Measurements from ENCODE around the gene SOX12. TPM values are rescaled to one million over a fixed set of nuclear protein-coding genes. Genes with fewer than 3 reads are reported as not detected.

The SOX12 gene
- polyA plus RNA-seq, 1 donor (not counting 4 experiments of a cell fraction or from before 2014, with no cell fraction given) = 1.9 TPM

DNA sequence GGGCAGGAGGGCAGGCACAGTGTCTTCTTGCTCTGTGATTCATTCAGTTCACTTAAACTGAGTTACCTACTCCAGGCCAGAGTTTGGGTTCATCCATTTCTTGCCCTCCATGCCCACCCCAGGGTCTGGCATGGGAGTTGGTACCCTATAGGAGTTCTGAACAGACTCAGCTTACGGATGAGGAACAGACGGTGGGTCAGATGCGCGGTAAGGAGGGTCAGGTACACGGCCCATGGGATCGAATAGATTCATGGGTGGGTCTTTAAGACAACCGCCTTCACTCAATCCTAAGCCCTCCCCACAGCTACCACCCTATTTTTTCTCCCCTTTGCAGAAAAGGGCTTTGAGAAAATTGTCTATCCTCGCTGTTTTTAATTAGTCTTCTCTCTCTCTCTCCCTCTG lies 42.1 kb downstream of the SOX12 start:
- Histone ChIP-seq H3K4me3 (ENCODE audit: control insufficient read depth in 2 of 3, extremely low read depth in 1 of 3, insufficient read depth in 2 of 3, low read depth in 1 of 3, low read length in 3 of 3) (no peak overlapping the region), H3K36me3 (ENCODE audit: control insufficient read depth in 2 of 2, extremely low read depth in 1 of 2, insufficient read depth in 2 of 2, low read length in 2 of 2) (no peaks in the 10 kb centered on the region), H3K79me2 (ENCODE audit: control insufficient read depth, insufficient read depth, low read length) (no peaks in the 10 kb centered on the region), H3K27ac (ENCODE audit: control insufficient read depth, insufficient read depth, low read length) (no peak overlapping the region), H3K27me3 (ENCODE audit: control insufficient read depth, extremely low read depth, insufficient read depth, low read length) (no peaks in the 10 kb centered on the region), H3K9ac (ENCODE audit: control insufficient read depth, extremely low read depth, insufficient read depth, low read length) (no peak overlapping the region), H2AFZ (ENCODE audit: control insufficient read depth, low read length) (no peak overlapping the region), H3K4me2 (ENCODE audit: control insufficient read depth, extremely low read depth, insufficient read depth, low read depth, low read length) (no peak overlapping the region), H3K9me3 (ENCODE audit: control insufficient read depth, low read depth, low read length) (no peaks in the 10 kb centered on the region), H3K4me1 (ENCODE audit: control insufficient read depth, extremely low read depth, insufficient read depth, low read length) (peaks cover 56% of the 10 kb centered on the region), H4K20me1 (ENCODE audit: control insufficient read depth, extremely low read depth, insufficient read depth, low read length) (no peaks in the 10 kb centered on the region), H3K9me1 (ENCODE audit: control insufficient read depth, extremely low read depth, insufficient read depth, low read length) (no peaks in the 10 kb centered on the region)
- FAIRE-seq (no peak), DNase-seq (ENCODE audit: low read depth, low spot score) (no peak)
- dilution Hi-C loops (cut with MboI; ENCODE audit: extremely low pct_ligation_motif_present, low sequenced_read_pairs) = no loop called here
- TF ChIP-seq EZH2 (IDR thresholded peaks at IDR 0.05; ENCODE audit: low read length) = no peak
- TF ChIP-seq, protein P1, sequence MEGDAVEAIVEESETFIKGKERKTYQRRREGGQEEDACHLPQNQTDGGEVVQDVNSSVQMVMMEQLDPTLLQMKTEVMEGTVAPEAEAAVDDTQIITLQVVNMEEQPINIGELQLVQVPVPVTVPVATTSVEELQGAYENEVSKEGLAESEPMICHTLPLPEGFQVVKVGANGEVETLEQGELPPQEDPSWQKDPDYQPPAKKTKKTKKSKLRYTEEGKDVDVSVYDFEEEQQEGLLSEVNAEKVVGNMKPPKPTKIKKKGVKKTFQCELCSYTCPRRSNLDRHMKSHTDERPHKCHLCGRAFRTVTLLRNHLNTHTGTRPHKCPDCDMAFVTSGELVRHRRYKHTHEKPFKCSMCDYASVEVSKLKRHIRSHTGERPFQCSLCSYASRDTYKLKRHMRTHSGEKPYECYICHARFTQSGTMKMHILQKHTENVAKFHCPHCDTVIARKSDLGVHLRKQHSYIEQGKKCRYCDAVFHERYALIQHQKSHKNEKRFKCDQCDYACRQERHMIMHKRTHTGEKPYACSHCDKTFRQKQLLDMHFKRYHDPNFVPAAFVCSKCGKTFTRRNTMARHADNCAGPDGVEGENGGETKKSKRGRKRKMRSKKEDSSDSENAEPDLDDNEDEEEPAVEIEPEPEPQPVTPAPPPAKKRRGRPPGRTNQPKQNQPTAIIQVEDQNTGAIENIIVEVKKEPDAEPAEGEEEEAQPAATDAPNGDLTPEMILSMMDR (optimal IDR thresholded peaks at IDR 0.05 in 1 of 3, IDR thresholded peaks at IDR 0.05 in 1 of 3, conservative IDR thresholded peaks at IDR 0.05 in 1 of 3; ENCODE audit: extremely low read depth in 1 of 3, insufficient read depth in 2 of 3, low read length in 3 of 3) = no peak

DNA sequence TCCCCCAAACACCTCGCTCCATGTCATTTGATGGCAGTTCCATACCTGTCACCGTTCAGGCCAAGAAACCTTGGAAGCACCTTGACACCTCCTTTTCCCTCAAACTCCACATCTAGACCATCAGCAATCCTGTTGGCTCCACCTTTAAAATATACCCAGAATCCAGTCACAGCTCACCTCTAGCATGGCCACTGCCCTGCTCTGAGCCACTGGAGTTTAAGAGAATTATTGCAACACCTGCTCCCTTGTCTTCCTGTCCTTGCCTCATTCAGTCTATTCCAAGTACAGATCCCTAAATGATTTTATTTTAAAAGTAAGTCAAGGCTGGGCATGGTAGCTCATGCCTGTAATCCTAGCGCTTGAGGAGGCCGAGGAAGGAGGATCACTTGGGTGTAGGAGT lies 43.6 kb downstream of the SOX12 start:
- Histone ChIP-seq H3K4me2 (ENCODE audit: control insufficient read depth, extremely low read depth, insufficient read depth, low read depth, low read length) (no peak overlapping the region), H3K4me1 (ENCODE audit: control insufficient read depth, extremely low read depth, insufficient read depth, low read length) (peaks cover 56% of the 10 kb centered on the region), H4K20me1 (ENCODE audit: control insufficient read depth, extremely low read depth, insufficient read depth, low read length) (no peaks in the 10 kb centered on the region), H3K4me3 (ENCODE audit: control insufficient read depth in 2 of 3, extremely low read depth in 1 of 3, insufficient read depth in 2 of 3, low read depth in 1 of 3, low read length in 3 of 3) (no peak overlapping the region), H3K79me2 (ENCODE audit: control insufficient read depth, insufficient read depth, low read length) (no peaks in the 10 kb centered on the region), H2AFZ (ENCODE audit: control insufficient read depth, low read length) (no peak overlapping the region), H3K9ac (ENCODE audit: control insufficient read depth, extremely low read depth, insufficient read depth, low read length) (no peak overlapping the region), H3K9me3 (ENCODE audit: control insufficient read depth, low read depth, low read length) (no peaks in the 10 kb centered on the region), H3K27ac (ENCODE audit: control insufficient read depth, insufficient read depth, low read length) (no peak overlapping the region), H3K36me3 (ENCODE audit: control insufficient read depth in 2 of 2, extremely low read depth in 1 of 2, insufficient read depth in 2 of 2, low read length in 2 of 2) (no peaks in the 10 kb centered on the region), H3K27me3 (ENCODE audit: control insufficient read depth, extremely low read depth, insufficient read depth, low read length) (no peaks in the 10 kb centered on the region), H3K9me1 (ENCODE audit: control insufficient read depth, extremely low read depth, insufficient read depth, low read length) (no peaks in the 10 kb centered on the region)
- dilution Hi-C loops (cut with MboI; ENCODE audit: extremely low pct_ligation_motif_present, low sequenced_read_pairs) = no loop called here
- DNase-seq (ENCODE audit: low read depth, low spot score) (no peak), FAIRE-seq (no peak)
- TF ChIP-seq, protein P1 (optimal IDR thresholded peaks at IDR 0.05 in 1 of 3, IDR thresholded peaks at IDR 0.05 in 1 of 3, conservative IDR thresholded peaks at IDR 0.05 in 1 of 3; ENCODE audit: extremely low read depth in 1 of 3, insufficient read depth in 2 of 3, low read length in 3 of 3) = no peak
- TF ChIP-seq EZH2 (IDR thresholded peaks at IDR 0.05; ENCODE audit: low read length) = no peak
